Prostate gland (tissue), 2 donors: Measurements from ENCODE around the gene CRIM1.

ENCODE experiments used
- CTCF ChIP-seq, 4 experiments: fragments of 200-600 bp in 2 of 4; fragments of 450-650 bp in 2 of 4; sonication (generic) in 2 of 4; IDR thresholded peaks; 1 replicate in 3 of 4; 2 replicates in 1 of 4; pipeline ENCODE4 v1.5.1; 2016 to 2019; ENCODE audit warnings: antibody characterized with exemption in 4 of 4, mild to moderate bottlenecking in 2 of 4, moderate library complexity in 2 of 4
- POLR2A ChIP-seq: fragments of 450-650 bp; IDR thresholded peaks from one replicate; pipeline ENCODE4 v1.6.1; 2016; ENCODE audit warnings: antibody characterized with exemption, mild to moderate bottlenecking
- POLR2AphosphoS5 ChIP-seq: sonication (generic); formaldehyde crosslinking; IDR thresholded peaks from one replicate; pipeline ENCODE4 v1.6.1; 2017; ENCODE audit warnings: antibody characterized with exemption

GRCh38 chr2:36572719-36573059 is 217.1 kb downstream of the CRIM1 start:
- TF ChIP-seq CTCF (IDR thresholded peaks at IDR 0.05) (no peak), POLR2AphosphoS5 (no peak), POLR2A (no peak)
